HG03439 (cell line): ENCODE data around the gene FCN3.
A peak's percentile ranks its signal among the peaks of the same experiment; 100 is the strongest.
"Not testable (repeated sequence)": the region's sequence is repeated elsewhere in the genome, so short reads cannot be mapped to it uniquely, and the experiment has no call there.

Experiments used
- ATAC-seq: cut with Tn5 transposase; IDR thresholded peaks from one replicate; pipeline ENCODE4 v1.9.1; 2021; ENCODE audit warnings: mild to moderate bottlenecking, moderate library complexity; ENCODE audit not compliant: unreplicated experiment

FCN3 gene

GRCh38 chr1:27374362-27375086, at the start of gene FCN3:
TSS of gene FCN3 (minus strand) at chr1:27374824. CDS start at chr1:27374818, 6 bp downstream.
- ATAC-seq, result no peak

GRCh38 chr1:27423709-27424108, 49.1 kb upstream of the FCN3 start:
- ATAC-seq, result no peak

DNA sequence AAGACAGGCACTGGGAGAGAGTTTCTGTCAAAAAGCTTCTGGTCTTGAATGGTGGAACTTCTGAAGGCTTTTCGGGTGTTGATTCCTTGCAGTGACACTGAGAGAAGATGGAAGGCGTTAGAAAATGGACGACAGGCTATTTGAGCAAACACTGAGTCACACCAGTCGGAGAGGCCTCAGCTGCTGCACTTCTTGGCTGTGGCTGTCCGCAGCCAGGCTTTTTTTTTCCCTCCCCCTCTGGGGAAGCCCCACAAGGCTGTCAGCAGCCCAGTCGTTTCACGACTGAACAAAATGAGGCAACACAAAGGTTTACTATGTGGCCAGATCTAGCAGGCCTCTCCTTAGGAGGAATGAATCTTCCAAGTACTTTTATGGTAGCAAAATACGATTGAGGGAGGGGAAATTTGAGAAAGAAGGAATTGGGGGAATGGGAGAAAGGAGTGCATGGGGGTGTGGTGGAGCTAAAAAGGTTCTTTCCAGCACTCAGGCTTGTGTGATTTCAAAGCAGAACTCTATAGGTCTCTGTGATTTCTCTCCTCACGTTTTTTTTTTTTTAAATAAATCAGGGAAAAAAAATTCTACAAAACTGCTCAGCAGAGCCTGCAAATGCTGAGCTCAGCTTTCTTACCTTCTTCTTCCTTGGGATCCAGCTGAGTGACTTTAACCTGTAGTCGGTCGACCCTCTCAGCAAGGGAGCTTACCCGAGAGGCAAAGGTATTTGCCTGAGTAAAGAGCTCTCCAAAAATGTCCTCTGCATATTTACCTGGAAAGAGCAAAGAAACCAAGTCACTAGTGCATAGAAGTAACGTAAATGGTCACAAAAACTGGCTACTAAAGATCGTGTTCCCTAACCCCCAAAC, 43.9 kb upstream of the FCN3 start:
- peak; percentile 82 for ATAC-seq

DNA sequence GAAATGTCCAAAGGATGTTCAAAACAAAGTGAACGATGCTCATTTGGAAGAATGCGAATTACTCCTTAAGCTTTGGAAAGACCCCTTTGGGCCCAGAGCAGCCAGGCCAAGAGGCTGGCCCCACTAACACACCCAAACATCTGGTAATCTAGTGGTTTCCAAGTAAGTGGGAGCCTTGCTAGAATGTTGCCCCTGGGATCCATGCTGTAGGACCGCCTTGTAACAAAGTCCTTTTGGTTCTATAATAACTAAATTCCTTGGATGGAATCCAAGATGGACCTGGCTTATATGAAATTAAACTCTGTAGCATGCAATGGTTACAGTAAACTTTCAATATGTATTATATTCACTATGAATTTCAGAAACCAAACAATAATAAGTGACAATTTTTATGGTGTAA, 43.1 kb upstream of the FCN3 start:
- ATAC-seq, result no peak

GRCh38 chr1:27416387-27417111, 41.9 kb upstream of the FCN3 start:
- ATAC-seq, result no peak

GRCh38 chr1:27414091-27414490, 39.5 kb upstream of the FCN3 start:
- ATAC-seq, result no peak

DNA sequence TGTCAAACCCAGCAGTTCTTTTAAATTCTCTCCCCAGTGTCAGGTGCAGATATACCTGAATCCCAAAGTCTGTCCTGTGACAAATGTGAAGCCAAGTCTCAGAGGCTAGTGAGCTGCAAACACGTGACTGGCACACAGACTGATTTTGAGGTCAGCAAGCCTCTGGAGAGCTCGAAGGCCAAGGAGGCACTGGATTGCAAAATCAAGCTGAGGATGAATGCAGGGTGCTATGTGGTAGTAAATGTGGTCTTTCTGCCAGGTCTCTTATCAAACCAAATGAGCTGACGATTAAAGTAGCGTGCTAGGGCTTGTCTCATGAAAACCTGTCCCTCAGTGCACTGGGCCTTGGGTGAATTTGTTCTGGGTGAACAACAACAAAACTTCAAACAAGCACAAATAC, 38.4 kb upstream of the FCN3 start:
- ATAC-seq, result no peak

DNA sequence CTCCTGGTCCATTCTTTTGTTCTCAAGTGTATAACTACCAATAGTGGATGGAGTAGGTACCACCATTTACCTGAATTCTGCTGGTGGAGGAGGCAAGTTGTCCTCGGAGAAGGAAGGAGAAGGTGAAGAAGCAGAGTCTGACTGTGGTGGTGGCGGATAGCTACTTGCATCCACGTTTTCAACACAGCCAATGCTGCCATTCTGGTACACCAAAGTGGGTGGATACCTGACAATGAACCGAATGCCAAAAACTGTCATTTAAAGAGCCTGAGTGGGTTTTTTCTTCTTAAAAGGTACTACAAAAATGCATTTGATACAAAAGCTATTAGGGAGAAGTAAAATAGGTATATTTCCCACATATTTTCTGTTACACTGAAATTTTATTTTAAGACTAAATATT, 37.9 kb upstream of the FCN3 start:
- no peak for ATAC-seq

DNA sequence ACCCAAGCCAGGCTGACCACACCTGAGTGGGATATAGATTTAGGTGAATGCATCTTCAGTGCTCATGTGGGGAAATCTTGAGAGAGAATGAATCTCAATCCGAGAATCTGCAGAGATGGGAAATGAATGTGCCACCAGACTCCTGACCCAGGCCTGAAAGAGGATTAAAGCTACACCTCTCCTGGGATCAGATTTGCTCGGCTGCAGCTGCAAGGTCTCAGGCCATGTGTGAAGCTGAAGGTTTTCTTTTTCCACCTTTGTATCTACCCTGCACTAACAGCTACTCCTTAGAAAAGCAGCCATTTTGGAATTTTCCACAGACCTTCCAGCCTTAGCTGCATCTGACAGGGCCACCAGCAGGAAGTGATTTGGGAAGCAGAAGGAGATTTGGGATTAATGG, 36.1 kb upstream of the FCN3 start:
- ATAC-seq, result no peak

DNA sequence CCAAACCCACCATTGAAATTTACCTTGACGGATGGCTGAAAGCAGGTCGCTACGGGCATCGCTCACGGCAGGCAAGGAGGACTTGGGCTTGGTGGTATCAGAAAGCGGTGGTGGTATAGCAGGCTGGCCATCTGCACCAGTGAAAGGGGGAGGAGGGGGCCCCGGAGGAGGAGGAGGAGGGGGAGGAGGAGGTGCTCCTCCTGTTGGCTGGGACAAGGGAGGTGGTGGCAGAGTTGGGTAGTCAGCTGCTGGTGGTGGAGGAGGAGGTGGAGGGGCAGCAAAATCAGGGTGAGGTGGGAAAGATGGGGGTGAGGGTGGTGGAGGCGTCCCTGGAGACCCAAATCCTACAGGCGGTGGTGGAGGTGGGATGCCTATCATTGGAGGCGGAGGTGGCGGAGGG, 35.0 kb upstream of the FCN3 start:
- no peak for ATAC-seq

GRCh38 chr1:27408151-27408550, 33.5 kb upstream of the FCN3 start:
- no peak for ATAC-seq

GRCh38 chr1:27406791-27407190, 32.2 kb upstream of the FCN3 start:
- not testable (repeated sequence) for ATAC-seq

DNA sequence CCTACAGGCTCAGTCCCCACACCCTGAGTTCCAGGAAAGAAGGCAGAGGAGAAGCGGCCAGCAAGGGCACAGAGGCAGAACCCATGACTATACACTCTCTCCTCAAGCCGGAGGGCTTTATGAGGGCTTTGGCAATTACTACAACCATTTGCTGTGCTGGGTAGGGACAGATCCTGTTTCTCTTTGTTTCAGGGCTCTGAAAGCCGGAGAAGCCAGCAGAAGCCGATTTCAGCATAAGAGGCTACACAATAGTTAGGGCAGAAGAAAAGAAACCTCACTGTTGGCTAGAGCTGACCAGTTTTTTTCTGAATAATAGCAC, 31.7 kb upstream of the FCN3 start:
- no peak for ATAC-seq

DNA sequence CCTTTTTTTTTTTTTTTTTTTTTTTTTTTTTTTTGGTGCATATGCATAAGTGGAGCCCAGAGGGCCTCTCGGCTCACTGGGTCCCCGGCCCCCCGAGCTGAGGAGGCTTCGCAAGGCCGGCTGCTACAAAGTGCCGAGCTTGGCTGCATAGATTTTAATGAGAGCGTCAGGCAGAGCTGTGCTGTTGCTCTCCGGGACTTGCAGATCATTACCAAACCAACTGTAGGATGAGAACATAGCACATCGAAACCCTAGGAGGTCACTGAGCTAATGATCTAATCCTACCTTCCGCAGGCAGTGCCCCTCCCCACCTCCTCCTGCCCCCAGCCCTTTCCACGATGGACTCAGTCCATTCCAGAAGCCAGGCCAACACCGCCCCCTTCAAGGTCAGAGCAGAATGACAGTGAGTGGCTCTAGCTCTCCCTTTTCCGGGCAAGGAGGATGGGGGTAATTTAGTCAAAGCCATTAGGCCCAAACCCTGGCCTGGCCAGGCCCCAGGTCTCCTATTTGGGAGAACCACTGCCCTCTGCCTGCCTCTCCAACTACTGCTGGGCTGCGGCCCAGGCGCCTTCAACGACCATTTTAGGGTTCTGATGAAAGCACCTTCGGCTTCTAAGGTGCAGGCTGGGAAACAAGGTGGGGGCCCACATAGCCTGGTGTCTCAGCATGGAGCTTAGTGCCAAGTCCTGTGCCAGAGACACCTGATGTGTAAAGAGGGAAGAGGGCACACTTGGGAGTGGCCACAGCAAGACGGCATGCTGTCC, 31.2 kb upstream of the FCN3 start:
- not testable (repeated sequence) for ATAC-seq

DNA sequence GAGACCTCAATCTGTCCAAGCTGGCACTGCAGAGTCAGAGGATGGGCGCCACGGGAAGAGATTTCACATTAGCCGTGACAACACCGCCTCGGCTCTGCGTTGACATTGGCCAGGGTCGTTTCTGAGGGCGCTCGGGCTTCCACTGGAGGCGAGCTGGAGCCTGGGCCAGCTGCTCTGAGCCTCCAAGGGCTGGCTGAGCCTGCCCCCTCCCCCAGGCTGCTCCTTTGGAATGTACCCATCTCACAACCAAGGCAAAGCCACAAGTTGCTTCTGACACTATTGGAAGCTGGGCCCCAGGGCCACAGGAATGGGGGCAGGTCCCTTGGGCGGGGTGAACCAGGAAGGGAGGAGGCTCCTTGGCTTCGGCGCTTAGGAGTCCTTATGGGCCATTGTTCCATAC, 30.4 kb upstream of the FCN3 start:
- ATAC-seq, result no peak

GRCh38 chr1:27403931-27404330, 29.3 kb upstream of the FCN3 start:
- no peak for ATAC-seq

DNA sequence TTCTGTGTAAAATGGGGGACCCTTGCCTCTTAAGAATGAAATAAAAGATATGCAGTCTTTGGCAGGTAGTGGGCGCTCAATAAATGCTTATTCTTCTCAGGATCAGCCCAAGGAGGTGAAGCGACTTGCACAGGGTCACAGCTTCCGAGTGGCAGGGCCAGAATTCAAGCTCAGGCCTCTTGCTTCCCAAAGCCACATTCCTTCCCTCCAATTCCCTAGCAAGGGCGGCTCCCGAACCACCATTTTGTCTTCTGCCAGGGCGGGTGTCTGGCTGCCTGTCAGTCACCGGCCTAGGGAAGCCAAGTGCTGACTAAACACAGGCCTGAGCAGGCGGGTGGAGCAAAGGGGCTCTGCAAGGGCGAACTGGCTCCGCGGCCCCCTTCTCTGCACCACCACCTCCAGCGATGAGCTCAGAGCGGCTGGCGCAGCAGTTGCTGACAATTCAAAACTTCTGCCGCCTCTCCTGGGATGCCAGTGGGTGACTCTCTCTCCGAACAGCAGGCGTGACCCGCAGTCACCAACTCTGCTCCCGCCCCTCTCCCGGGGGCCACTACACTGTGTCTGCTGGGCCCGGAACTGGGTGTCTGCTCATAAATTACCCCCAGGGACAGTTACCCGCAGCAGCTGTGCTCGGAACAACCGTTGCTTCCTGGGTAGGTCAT, 28.6 kb upstream of the FCN3 start:
- no peak for ATAC-seq

DNA sequence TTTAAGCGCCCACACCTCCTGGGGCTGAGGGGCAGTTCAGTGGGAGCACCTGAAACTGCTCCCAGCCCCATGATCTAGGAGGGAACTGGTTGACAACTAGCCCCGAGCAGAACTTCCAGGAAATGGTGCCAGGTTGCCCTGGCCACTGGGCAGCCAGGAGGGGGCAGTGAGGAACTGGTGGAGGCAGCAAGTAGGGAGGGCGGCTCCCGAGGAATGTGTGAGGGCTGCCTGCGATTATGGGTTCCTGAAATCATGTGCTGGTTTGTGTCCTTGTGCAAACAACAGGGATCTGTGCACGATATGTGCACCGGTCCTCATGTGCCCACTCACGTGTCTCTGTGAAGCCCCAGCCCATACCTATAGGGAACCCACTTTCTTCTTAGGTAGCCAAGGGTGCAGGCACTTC, 27.7 kb upstream of the FCN3 start:
- ATAC-seq, result no peak

- no peak for ATAC-seq
Measured at GRCh38 chr1:27400963-27401341, 26.3 kb upstream of the FCN3 start.

DNA sequence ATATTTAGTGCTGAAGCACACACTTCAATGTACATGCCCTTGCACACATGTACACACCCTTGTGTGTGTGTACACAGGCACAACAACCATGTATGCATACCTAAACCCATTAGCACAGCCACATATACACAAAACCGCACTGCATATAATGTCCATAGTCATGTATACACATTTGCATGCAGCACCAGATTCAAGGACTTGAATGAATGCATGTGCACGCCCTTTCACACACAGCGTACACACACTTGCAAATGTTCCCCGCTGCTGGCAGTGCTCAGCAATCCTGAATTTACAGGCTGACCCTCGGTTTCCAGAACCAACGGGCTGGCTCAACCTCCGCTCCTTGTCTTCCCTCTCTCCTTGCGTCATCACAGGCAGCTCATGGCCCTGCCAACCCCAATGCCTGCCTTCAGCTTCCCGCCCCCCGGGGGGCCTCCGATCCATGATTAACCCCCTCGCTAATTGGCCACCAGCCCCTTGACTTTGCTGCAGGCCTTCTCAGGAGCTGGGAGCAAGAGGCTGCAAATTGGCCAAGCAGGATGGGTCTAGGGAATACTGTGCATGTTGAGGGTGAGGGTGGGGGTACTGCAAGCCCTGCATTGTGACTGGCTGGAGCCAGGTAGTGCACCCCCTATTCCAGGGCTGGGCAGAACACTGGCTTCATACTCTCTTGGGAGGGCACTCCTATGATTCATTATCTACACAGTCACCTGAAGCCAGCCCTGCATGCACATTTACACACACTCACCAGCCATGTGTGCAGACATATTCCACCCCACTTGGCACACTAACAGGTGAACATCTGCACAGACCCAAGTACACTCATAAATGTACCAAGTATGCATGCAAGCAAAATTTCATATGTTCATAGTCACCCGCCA, 25.7 kb upstream of the FCN3 start:
- ATAC-seq, result no peak
